WTC11 (cell line): Measurements from ENCODE around the gene LPP. TPM values are rescaled to one million over a fixed set of nuclear protein-coding genes. Genes with fewer than 3 reads are reported as not detected.

Source experiments
- ATAC-seq: fragments of 200-7000 bp; cut with Tn5 transposase; 2 replicates; pipeline ENCODE4 v1.10.0; 2021; ENCODE audit warnings: mild to moderate bottlenecking, moderate library complexity
- CTCF ChIA-PET: fragments of 300-600 bp; sonication (Branson Sonifier 250); formaldehyde crosslinking; loops from one replicate; lab custom pipeline; 2021; ENCODE audit warnings: antibody characterized with exemption; lab: Charles Lee
- POLR2A ChIA-PET: fragments of 350-600 bp; sonication (Branson Sonifier 250); formaldehyde crosslinking; loops from one replicate; lab custom pipeline; 2021; ENCODE audit warnings: antibody characterized with exemption; lab: Charles Lee
- DNase-seq: peaks from one replicate; pipeline ENCODE4 v3.0.0; 2021; ENCODE audit warnings: low spot score
- H3K27ac Mint-ChIP-seq: 2 replicates; pipeline ENCODE4 v1.8.0; 2021; ENCODE audit warnings: mixed read lengths
- H3K27me3 Mint-ChIP-seq: 2 replicates; pipeline ENCODE4 v1.8.0; 2021; ENCODE audit warnings: low read depth, mild to moderate bottlenecking, moderate library complexity, mixed read lengths
- H3K36me3 Mint-ChIP-seq: 2 replicates; pipeline ENCODE4 v1.8.0; 2021; ENCODE audit warnings: mixed read lengths
- H3K4me1 Mint-ChIP-seq: 2 replicates; pipeline ENCODE4 v1.8.0; 2022; ENCODE audit warnings: mixed read lengths
- H3K4me3 Mint-ChIP-seq: 2 replicates; pipeline ENCODE4 v1.8.0; 2021; ENCODE audit warnings: mild to moderate bottlenecking, moderate library complexity, mixed read lengths
- H3K9me3 Mint-ChIP-seq: 2 replicates; pipeline ENCODE4 v1.8.0; 2021; ENCODE audit warnings: mixed read lengths
- ATF3 ChIP-seq: sonication (generic); formaldehyde crosslinking; conservative IDR thresholded peaks from 2 replicates; pipeline ENCODE4 v1.8.1; 2022; ENCODE audit warnings: mild to moderate bottlenecking, missing genetic modification reagents
- ATF6 ChIP-seq: sonication (generic); formaldehyde crosslinking; IDR thresholded peaks from 2 replicates; pipeline ENCODE4 v1.8.1; 2023; ENCODE audit warnings: mild to moderate bottlenecking, missing genetic modification reagents
- CREB1 ChIP-seq: sonication (generic); formaldehyde crosslinking; IDR thresholded peaks from 2 replicates; pipeline ENCODE4 v1.8.0; 2023; ENCODE audit warnings: mild to moderate bottlenecking, missing genetic modification reagents
- CTCF ChIP-seq: fragments of 200-600 bp; IDR thresholded peaks from 2 replicates; pipeline ENCODE4 v1.8.0; 2022; ENCODE audit warnings: antibody characterized with exemption
- GTF2I ChIP-seq: fragments of 250-450 bp; sonication (Bioruptor Pico); conservative IDR thresholded peaks from 2 replicates; pipeline ENCODE4 v1.4.0; 2021; ENCODE audit warnings: mild to moderate bottlenecking
- HMGA2 ChIP-seq: fragments of 250-450 bp; sonication (Bioruptor Pico); IDR thresholded peaks from 2 replicates; pipeline ENCODE4 v1.4.0; 2021; ENCODE audit warnings: mild to moderate bottlenecking, moderate library complexity
- JAZF1 ChIP-seq: fragments of 250-450 bp; sonication (Bioruptor Pico); IDR thresholded peaks from 2 replicates; pipeline ENCODE4 v1.9.0; 2021; ENCODE audit warnings: moderate library complexity, mild to moderate bottlenecking, inconsistent platforms
- MAX ChIP-seq: sonication (generic); formaldehyde crosslinking; IDR thresholded peaks from 2 replicates; pipeline ENCODE4 v1.8.0; 2022; ENCODE audit warnings: mild to moderate bottlenecking, missing genetic modification reagents
- NR1H2 ChIP-seq: sonication (generic); formaldehyde crosslinking; IDR thresholded peaks from 2 replicates; pipeline ENCODE4 v1.9.0; 2021; ENCODE audit warnings: mild to moderate bottlenecking, moderate library complexity, missing genetic modification reagents
- PRDM15 ChIP-seq: sonication (generic); formaldehyde crosslinking; IDR thresholded peaks from 2 replicates; pipeline ENCODE4 v1.8.0; 2022; ENCODE audit warnings: missing genetic modification reagents
- RORB ChIP-seq: fragments of 250-450 bp; sonication (Bioruptor Pico); IDR thresholded peaks from 2 replicates; pipeline ENCODE4 v1.9.0; 2021; ENCODE audit warnings: mild to moderate bottlenecking
- SOX15 ChIP-seq: fragments of 250-450 bp; sonication (Bioruptor Pico); IDR thresholded peaks from 2 replicates; pipeline ENCODE4 v1.9.0; 2021; ENCODE audit warnings: mild to moderate bottlenecking
- TCF7 ChIP-seq: sonication (generic); formaldehyde crosslinking; IDR thresholded peaks from 2 replicates; pipeline ENCODE4 v1.8.0; 2022; ENCODE audit warnings: mild to moderate bottlenecking, low read depth, missing genetic modification reagents, moderate library complexity
- TEAD1 ChIP-seq: sonication (generic); formaldehyde crosslinking; IDR thresholded peaks from 2 replicates; pipeline ENCODE4 v1.8.0; 2022; ENCODE audit warnings: mild to moderate bottlenecking, missing genetic modification reagents
- ZBTB43 ChIP-seq: sonication (generic); formaldehyde crosslinking; IDR thresholded peaks from 2 replicates; pipeline ENCODE4 v1.8.1; 2023; ENCODE audit warnings: mild to moderate bottlenecking, missing genetic modification reagents
- ZSCAN18 ChIP-seq: fragments of 250-450 bp; sonication (Bioruptor Pico); IDR thresholded peaks from 2 replicates; pipeline ENCODE4 v2.1.2; 2022; ENCODE audit warnings: mild to moderate bottlenecking, moderate library complexity
- total RNA-seq: library from RNA; stranded (reverse); gene quantifications from 3 replicates; pipeline ENCODE4 v1.2.3, GENCODE V29; 2021

Gene LPP
- total RNA-seq, 1 experiment from 2014 or later = 49.6 TPM

- TF ChIP-seq ZBTB43 (CRISPR knock-in tag) (no peak), GTF2I (CRISPR knock-in tag) (no peak), NR1H2 (CRISPR knock-in tag) (no peak), SOX15 (CRISPR knock-in tag) (no peak)
Measured at GRCh38 chr3:188217726-188218125, 63.8 kb downstream of the LPP start (continued).

- ATAC-seq (no peak), DNase-seq (no peak)
- POLR2A ChIA-PET = no interaction called here
- CTCF ChIA-PET = interaction anchor here (1.5 kb wide), 1 partner anchor 11 kb away, joined by 5 read pairs; no protein-coding TSS in a partner anchor
- Mint-ChIP-seq H3K36me3 (no peaks in the 10 kb centered on the region), H3K27me3 (no peaks in the 10 kb centered on the region), H3K27ac (no peak overlapping the region), H3K9me3 (0 out of 2 replicates have a peak, but pooled peaks cover 4% of the 10 kb centered on the region), H3K4me1 (peaks cover 31% of the 10 kb centered on the region), H3K4me3 (no peak overlapping the region)
- no peak for TF ChIP-seq TCF7 (CRISPR knock-in tag)
- no peak for TF ChIP-seq ATF3 (CRISPR knock-in tag)
- TF ChIP-seq MAX (CRISPR knock-in tag) = no peak
- TF ChIP-seq CREB1 (CRISPR knock-in tag) = no peak
- no peak for TF ChIP-seq JAZF1 (CRISPR knock-in tag)
- TF ChIP-seq ZSCAN18 (CRISPR knock-in tag) = no peak
- no peak for TF ChIP-seq HMGA2 (CRISPR knock-in tag)
- no peak for TF ChIP-seq CTCF
- no peak for TF ChIP-seq TEAD1 (CRISPR knock-in tag)
- no peak for TF ChIP-seq PRDM15 (CRISPR knock-in tag)
- TF ChIP-seq RORB = no peak
- no peak for TF ChIP-seq ATF6
Measured at GRCh38 chr3:188218603-188219002, 64.6 kb downstream of the LPP start.
